ENCODE data around the gene CYP27C1.
"Not testable (repeated sequence)": the region's sequence is repeated elsewhere in the genome, so short reads cannot be mapped to it uniquely, and the experiment has no call there.

The CYP27C1 gene

GRCh38 chr2:127224135-127224534, 4.0 kb upstream of the CYP27C1 start:
- DNase-seq (ENCODE audit: low read depth) = not testable (repeated sequence)

GRCh38 chr2:127220768-127221527, 849 bp upstream of the CYP27C1 start:
- DNase-seq (ENCODE audit: low read depth) = peak; percentile 8

GRCh38 chr2:127219171-127220070, 678 bp downstream of the CYP27C1 start:
- DNase-seq (ENCODE audit: low read depth) = no peak

- DNase-seq (ENCODE audit: low read depth) = no peak
These were observed 1.3 kb downstream of the CYP27C1 start for GRCh38 chr2:127218812-127219170.

GRCh38 chr2:127217470-127218325, 2.4 kb downstream of the CYP27C1 start:
- no peak for DNase-seq (ENCODE audit: low read depth)

GRCh38 chr2:127216593-127216992, 3.5 kb downstream of the CYP27C1 start:
- no peak for DNase-seq (ENCODE audit: low read depth)

GRCh38 chr2:127216095-127216494, 4.0 kb downstream of the CYP27C1 start:
- DNase-seq (ENCODE audit: low read depth) = no peak

GRCh38 chr2:127214201-127214600, 5.9 kb downstream of the CYP27C1 start:
- DNase-seq (ENCODE audit: low read depth) = not testable (repeated sequence)

- DNase-seq (ENCODE audit: low read depth) = peak; percentile 35
These were observed 11.8 kb downstream of the CYP27C1 start for GRCh38 chr2:127208313-127208712.

GRCh38 chr2:127205218-127206125, 14.6 kb downstream of the CYP27C1 start:
- DNase-seq (ENCODE audit: low read depth) = no peak

- no peak for DNase-seq (ENCODE audit: low read depth)
These were observed 18.6 kb downstream of the CYP27C1 start for GRCh38 chr2:127201452-127201851.

- no peak for DNase-seq (ENCODE audit: low read depth)
These were observed 19.1 kb downstream of the CYP27C1 start for GRCh38 chr2:127200962-127201361.

- no peak for DNase-seq (ENCODE audit: low read depth)
These were observed 20.9 kb downstream of the CYP27C1 start for GRCh38 chr2:127199223-127199622.

GRCh38 chr2:127197475-127198385, 22.4 kb downstream of the CYP27C1 start:
- peak; percentile 31 for DNase-seq (ENCODE audit: low read depth)

- no peak for DNase-seq (ENCODE audit: low read depth)
These were observed 23.1 kb downstream of the CYP27C1 start for GRCh38 chr2:127196998-127197397.

GRCh38 chr2:127196549-127196948, 23.6 kb downstream of the CYP27C1 start:
- no peak for DNase-seq (ENCODE audit: low read depth)

- DNase-seq (ENCODE audit: low read depth) = no peak
These were observed 24.7 kb downstream of the CYP27C1 start for GRCh38 chr2:127195140-127196074.

- no peak for DNase-seq (ENCODE audit: low read depth)
These were observed 25.7 kb downstream of the CYP27C1 start for GRCh38 chr2:127194447-127194846.

GRCh38 chr2:127193967-127194280, 26.2 kb downstream of the CYP27C1 start:
- peak; percentile 43 for DNase-seq (ENCODE audit: low read depth)

Data from iris pigment epithelial cell (primary cell).